Measurements from ENCODE around the gene CMSS1. TPM values are rescaled to one million over a fixed set of nuclear protein-coding genes. Genes with fewer than 3 reads are reported as not detected.

The CMSS1 gene
- total RNA-seq, 1 experiment from 2014 or later, result 55.8 TPM

DNA sequence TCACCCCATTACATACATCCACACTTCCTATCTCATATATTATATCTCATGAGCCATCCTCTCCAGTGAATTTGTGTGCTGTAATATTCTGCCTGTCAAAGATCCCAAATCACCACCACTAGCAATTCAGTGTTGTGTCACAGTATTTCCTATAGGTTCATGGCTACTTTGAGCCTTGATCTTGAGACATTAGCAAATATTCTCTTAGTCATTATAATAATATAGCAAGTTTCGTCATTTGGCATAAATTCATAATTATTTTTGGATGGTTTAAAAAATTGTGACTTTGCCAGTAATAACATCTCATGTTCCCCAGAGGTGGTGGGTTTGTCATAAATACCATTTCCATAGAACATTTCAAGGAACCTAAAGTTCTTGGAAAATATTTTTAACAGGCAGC, 47.7 kb downstream of the CMSS1 start:
- no TSS peak for BruUV-seq (replicated peaks)
- no peak overlapping the region for H3K4me3 Mint-ChIP-seq (ENCODE audit: low read depth, unreplicated experiment)
- CTCF ChIA-PET, result no interaction called here

DNA sequence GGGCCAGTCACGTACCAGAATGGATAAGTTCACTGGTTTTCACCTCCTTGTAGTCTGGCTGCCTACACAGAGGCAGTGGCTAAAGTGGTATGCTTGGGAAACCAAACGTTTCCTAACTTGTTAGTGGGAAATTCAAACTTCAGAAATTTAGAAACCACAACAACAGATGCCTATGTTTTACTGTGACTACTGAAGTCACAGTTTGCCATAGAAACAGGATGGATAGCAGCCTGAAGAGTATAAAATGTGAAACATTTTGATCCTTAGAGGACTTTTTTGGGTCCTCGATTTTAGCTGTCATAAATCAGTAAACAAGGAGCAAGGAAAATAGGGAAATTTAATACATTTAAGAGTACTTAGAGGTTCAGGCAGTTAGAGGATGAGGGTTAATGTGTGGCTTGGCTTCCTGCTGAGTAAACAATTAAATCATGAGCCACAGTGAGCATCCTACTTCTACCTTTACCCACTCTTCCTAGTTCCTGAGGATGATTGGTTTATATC, 48.6 kb downstream of the CMSS1 start:
- intact Hi-C loops (cut with micrococcal nuclease; ENCODE audit: unreplicated experiment), result no loop called here
- Mint-ChIP-seq H3K36me3 (ENCODE audit: insufficient read depth, unreplicated experiment) (no peaks in the 10 kb centered on the region), H3K4me3 (ENCODE audit: low read depth, unreplicated experiment) (no peak overlapping the region), H3K9me3 (ENCODE audit: low read depth, unreplicated experiment) (no peaks in the 10 kb centered on the region), H3K27me3 (ENCODE audit: unreplicated experiment) (no peaks in the 10 kb centered on the region), H3K4me1 (ENCODE audit: low read depth, unreplicated experiment) (peaks cover 24% of the 10 kb centered on the region), H3K27ac (ENCODE audit: unreplicated experiment) (no peak overlapping the region)
- CTCF ChIA-PET, result no interaction called here
- BruUV-seq (replicated peaks), result no TSS peak
- DNase-seq, result no peak
- TF ChIP-seq, protein P1, sequence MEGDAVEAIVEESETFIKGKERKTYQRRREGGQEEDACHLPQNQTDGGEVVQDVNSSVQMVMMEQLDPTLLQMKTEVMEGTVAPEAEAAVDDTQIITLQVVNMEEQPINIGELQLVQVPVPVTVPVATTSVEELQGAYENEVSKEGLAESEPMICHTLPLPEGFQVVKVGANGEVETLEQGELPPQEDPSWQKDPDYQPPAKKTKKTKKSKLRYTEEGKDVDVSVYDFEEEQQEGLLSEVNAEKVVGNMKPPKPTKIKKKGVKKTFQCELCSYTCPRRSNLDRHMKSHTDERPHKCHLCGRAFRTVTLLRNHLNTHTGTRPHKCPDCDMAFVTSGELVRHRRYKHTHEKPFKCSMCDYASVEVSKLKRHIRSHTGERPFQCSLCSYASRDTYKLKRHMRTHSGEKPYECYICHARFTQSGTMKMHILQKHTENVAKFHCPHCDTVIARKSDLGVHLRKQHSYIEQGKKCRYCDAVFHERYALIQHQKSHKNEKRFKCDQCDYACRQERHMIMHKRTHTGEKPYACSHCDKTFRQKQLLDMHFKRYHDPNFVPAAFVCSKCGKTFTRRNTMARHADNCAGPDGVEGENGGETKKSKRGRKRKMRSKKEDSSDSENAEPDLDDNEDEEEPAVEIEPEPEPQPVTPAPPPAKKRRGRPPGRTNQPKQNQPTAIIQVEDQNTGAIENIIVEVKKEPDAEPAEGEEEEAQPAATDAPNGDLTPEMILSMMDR (IDR thresholded peaks at IDR 0.05; ENCODE audit: unreplicated experiment), result no peak

More for the DNA sequence above, 47.7 kb downstream of the CMSS1 start:
- H3K4me1 Mint-ChIP-seq (ENCODE audit: low read depth, unreplicated experiment), result peaks cover 21% of the 10 kb centered on the region
- H3K27me3 Mint-ChIP-seq (ENCODE audit: unreplicated experiment), result no peaks in the 10 kb centered on the region
- TF ChIP-seq, protein P1 (IDR thresholded peaks at IDR 0.05; ENCODE audit: unreplicated experiment), result no peak
- H3K27ac Mint-ChIP-seq (ENCODE audit: unreplicated experiment), result no peak overlapping the region
- no peaks in the 10 kb centered on the region for H3K9me3 Mint-ChIP-seq (ENCODE audit: low read depth, unreplicated experiment)
- no peaks in the 10 kb centered on the region for H3K36me3 Mint-ChIP-seq (ENCODE audit: insufficient read depth, unreplicated experiment)
- intact Hi-C loops (cut with micrococcal nuclease; ENCODE audit: unreplicated experiment), result no loop called here
- no peak for DNase-seq

DNA sequence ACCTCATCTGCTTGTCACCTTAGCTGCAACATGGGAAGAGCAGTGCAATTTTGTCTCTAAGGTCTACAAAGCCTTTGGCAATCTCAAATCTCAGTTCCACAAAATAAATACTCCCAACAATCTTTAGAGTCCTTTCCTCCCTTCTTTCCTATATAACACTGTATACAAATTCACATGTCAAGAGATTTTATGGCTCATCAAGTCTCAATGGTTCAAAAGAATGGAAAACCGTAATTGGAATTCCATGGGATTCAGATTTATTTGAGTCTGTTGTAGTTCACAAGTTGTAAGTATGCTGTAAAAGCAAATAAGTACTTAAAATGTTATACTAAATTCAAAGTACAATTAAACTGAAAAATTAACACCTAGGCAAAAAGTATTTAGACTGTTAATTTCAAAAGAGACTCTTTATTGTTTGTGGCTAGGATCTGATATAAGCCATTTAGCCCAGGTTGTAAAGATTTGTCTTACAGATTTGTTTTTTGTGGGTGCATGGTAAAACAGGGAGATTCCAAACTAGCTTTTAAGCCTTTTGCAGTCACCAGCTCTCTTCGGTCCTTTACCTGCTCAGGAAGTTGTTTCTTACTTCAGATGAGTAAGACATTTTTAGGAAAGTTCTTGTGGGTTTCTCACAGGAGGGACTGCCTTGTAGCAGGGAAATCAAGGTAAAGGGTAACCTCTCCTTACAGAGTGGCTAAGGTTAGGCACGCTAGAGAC, 50.1 kb downstream of the CMSS1 start:
- no peak overlapping the region for H3K27ac Mint-ChIP-seq (ENCODE audit: unreplicated experiment)
- no peaks in the 10 kb centered on the region for H3K36me3 Mint-ChIP-seq (ENCODE audit: insufficient read depth, unreplicated experiment)
- no peak for DNase-seq
- CTCF ChIA-PET, result no interaction called here
- no peaks in the 10 kb centered on the region for H3K9me3 Mint-ChIP-seq (ENCODE audit: low read depth, unreplicated experiment)
- H3K27me3 Mint-ChIP-seq (ENCODE audit: unreplicated experiment), result no peaks in the 10 kb centered on the region
- BruUV-seq (replicated peaks), result no TSS peak
- intact Hi-C loops (cut with micrococcal nuclease; ENCODE audit: unreplicated experiment), result no loop called here
- TF ChIP-seq, protein P1 (IDR thresholded peaks at IDR 0.05; ENCODE audit: unreplicated experiment), result no peak
- H3K4me1 Mint-ChIP-seq (ENCODE audit: low read depth, unreplicated experiment), result peaks cover 33% of the 10 kb centered on the region
- no peak overlapping the region for H3K4me3 Mint-ChIP-seq (ENCODE audit: low read depth, unreplicated experiment)

DNA sequence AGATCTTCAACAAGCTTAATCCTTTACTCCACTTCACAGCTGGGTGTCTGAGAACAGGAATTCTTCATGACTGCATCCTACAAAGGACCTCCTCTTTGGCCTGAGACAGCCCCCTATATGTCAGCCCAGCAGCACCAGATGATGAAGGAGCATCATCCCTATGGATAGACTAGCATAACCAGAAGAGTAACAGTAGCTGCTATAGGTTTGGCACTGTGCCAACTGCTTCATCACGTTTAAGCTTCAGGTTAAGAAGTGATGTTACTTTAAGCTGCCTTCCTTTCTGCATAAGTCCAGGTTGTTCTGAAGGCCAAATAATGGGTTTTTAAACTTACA, 50.6 kb downstream of the CMSS1 start:
- TF ChIP-seq, protein P1 (IDR thresholded peaks at IDR 0.05; ENCODE audit: unreplicated experiment), result no peak
- CTCF ChIA-PET, result interaction anchor here (0.6 kb wide), 1 partner anchor 52 kb away, joined by 5 read pairs; no protein-coding TSS in a partner anchor
- H3K9me3 Mint-ChIP-seq (ENCODE audit: low read depth, unreplicated experiment), result no peaks in the 10 kb centered on the region
- no peak overlapping the region for H3K4me3 Mint-ChIP-seq (ENCODE audit: low read depth, unreplicated experiment)
- H3K4me1 Mint-ChIP-seq (ENCODE audit: low read depth, unreplicated experiment), result peaks cover 33% of the 10 kb centered on the region
- no peaks in the 10 kb centered on the region for H3K36me3 Mint-ChIP-seq (ENCODE audit: insufficient read depth, unreplicated experiment)
- no peak for DNase-seq
- no peaks in the 10 kb centered on the region for H3K27me3 Mint-ChIP-seq (ENCODE audit: unreplicated experiment)
- intact Hi-C loops (cut with micrococcal nuclease; ENCODE audit: unreplicated experiment), result no loop called here
- BruUV-seq (replicated peaks), result no TSS peak
- H3K27ac Mint-ChIP-seq (ENCODE audit: unreplicated experiment), result no peak overlapping the region

Data from Calu3 (cell line).